Measurements from ENCODE around the gene ARL15.
"Not testable (repeated sequence)": the region's sequence is repeated elsewhere in the genome, so short reads cannot be mapped to it uniquely, and the experiment has no call there.

The ARL15 gene

GRCh38 chr5:54049963-54050362 is 260.4 kb downstream of the ARL15 start:
- no peak overlapping the region for H3K4me3 ChIP-seq (replicated peaks; ENCODE audit: low read depth, low read length)
- no peak for TF ChIP-seq CTCF (IDR thresholded peaks at IDR 0.05; ENCODE audit: low read length, missing control alignments)
- peak; percentile 70 for DNase-seq (ENCODE audit: low read depth)

GRCh38 chr5:54049144-54049543 is 261.2 kb downstream of the ARL15 start:
- DNase-seq (ENCODE audit: low read depth), result no peak
- no peak for TF ChIP-seq CTCF (IDR thresholded peaks at IDR 0.05; ENCODE audit: low read length, missing control alignments)
- no peak overlapping the region for H3K4me3 ChIP-seq (replicated peaks; ENCODE audit: low read depth, low read length)

DNA sequence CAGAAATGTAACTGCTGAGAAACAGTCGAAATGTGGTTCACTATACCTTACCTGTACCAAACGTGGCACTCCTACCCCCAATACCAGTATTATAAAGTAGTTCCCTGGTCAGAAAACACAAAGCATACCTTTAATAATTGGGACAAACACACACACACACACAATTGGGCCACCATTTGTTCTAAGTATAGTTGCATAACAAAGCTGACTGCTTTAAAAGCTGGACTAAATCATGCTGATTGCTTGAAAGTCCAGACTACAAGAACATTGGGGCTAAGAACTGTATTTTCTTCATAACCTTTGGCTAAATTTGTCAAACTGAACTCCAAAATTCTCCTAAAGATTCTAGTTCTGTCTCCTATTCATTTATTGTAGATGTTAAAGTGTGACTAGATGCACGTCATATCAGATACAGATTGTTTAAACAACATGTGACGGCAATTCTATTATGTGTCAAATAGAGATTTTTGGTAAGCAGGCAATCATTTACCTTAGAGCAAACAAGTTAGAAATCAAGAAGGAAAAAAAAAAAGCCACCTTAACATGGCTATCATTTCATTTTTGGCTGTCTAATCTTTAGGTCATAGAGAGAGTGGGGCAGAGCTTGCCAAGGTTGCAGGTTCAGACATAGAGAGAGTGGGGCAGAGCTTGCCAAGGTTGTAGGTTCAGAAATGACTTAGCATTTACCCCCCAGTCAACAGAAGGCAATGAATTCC is 265.1 kb downstream of the ARL15 start:
- H3K4me3 ChIP-seq (replicated peaks; ENCODE audit: low read depth, low read length), result no peak overlapping the region
- no peak for DNase-seq (ENCODE audit: low read depth)
- TF ChIP-seq CTCF (IDR thresholded peaks at IDR 0.05; ENCODE audit: low read length, missing control alignments), result no peak

- not testable (repeated sequence) for DNase-seq (ENCODE audit: low read depth); H3K4me3 ChIP-seq (replicated peaks; ENCODE audit: low read depth, low read length)
Observed at GRCh38 chr5:54044276-54044675, 266.1 kb downstream of the ARL15 start.

GRCh38 chr5:54040804-54041203 is 269.6 kb downstream of the ARL15 start:
- TF ChIP-seq CTCF (IDR thresholded peaks at IDR 0.05; ENCODE audit: low read length, missing control alignments), result no peak
- DNase-seq (ENCODE audit: low read depth), result no peak
- H3K4me3 ChIP-seq (replicated peaks; ENCODE audit: low read depth, low read length), result no peak overlapping the region

GRCh38 chr5:54040018-54040417 is 270.4 kb downstream of the ARL15 start:
- no peak for DNase-seq (ENCODE audit: low read depth)
- TF ChIP-seq CTCF (IDR thresholded peaks at IDR 0.05; ENCODE audit: low read length, missing control alignments), result no peak
- no peak overlapping the region for H3K4me3 ChIP-seq (replicated peaks; ENCODE audit: low read depth, low read length)

GRCh38 chr5:54037205-54037604 is 273.2 kb downstream of the ARL15 start:
- no peak for TF ChIP-seq CTCF (IDR thresholded peaks at IDR 0.05; ENCODE audit: low read length, missing control alignments)
- no peak for DNase-seq (ENCODE audit: low read depth)

More at GRCh38 chr5:54037205-54037604, 273.2 kb downstream of the ARL15 start:
- H3K4me3 ChIP-seq (replicated peaks; ENCODE audit: low read depth, low read length), result no peak overlapping the region

All from fibroblast of pulmonary artery (primary cell).